Jurkat, Clone E6-1 (cell line): ENCODE results near the gene OR2T12. TPM values are rescaled to one million over a fixed set of nuclear protein-coding genes. Genes with fewer than 3 reads are reported as not detected.
"Not testable (repeated sequence)": the region's sequence is repeated elsewhere in the genome, so short reads cannot be mapped to it uniquely, and the experiment has no call there.

Experiments used
- DNase-seq: peaks from one replicate; pipeline ENCODE4 v3.0.0-alpha.2; 2011; ENCODE audit warnings: low read depth, low spot score
- H3K4me3 ChIP-seq: 2 replicates; pipeline ENCODE4 v1.5.1; 2011; ENCODE audit warnings: mild to moderate bottlenecking, low read length, control low read depth, moderate library complexity
- polyA plus RNA-seq: library from polyadenylated mRNA; unstranded; fragments of >200 nt; gene quantifications from one replicate; pipeline ENCODE4 v1.2.1, GENCODE V29; 2012; ENCODE audit warnings: missing spikeins; ENCODE audit not compliant: insufficient read length, insufficient read depth

Gene OR2T12
- polyA plus RNA-seq, result not detected

- H3K4me3 ChIP-seq, result no peak within 1 kb of the TSS
- no peak for DNase-seq
Measured at GRCh38 chr1:248303324-248303723, at the start of gene OR2T12. Gene OR2T12, minus strand, starts transcription at chr1:248303424. Its CDS starts 7,846 bp downstream, at chr1:248295578.

GRCh38 chr1:248348475-248348874 lies 45.3 kb upstream of the OR2T12 start, which contains the start of gene OR14C36:
Gene OR14C36, plus strand, starts transcription at chr1:248348775. Its CDS starts 0 bp downstream, at chr1:248348775.
- no peak within 1 kb of the TSS for H3K4me3 ChIP-seq
- no peak for DNase-seq

GRCh38 chr1:248343451-248343850 lies 40.2 kb upstream of the OR2T12 start:
- DNase-seq, result no peak
- H3K4me3 ChIP-seq, result no peak overlapping the region

GRCh38 chr1:248324468-248324867 lies 21.2 kb upstream of the OR2T12 start, which contains the start of gene OR2M7:
Gene OR2M7, minus strand, starts transcription at chr1:248324568. Its CDS starts 0 bp downstream, at chr1:248324568.
- DNase-seq, result no peak
- H3K4me3 ChIP-seq, result no peak within 1 kb of the TSS

- no peak for DNase-seq
- no peak overlapping the region for H3K4me3 ChIP-seq
Measured at GRCh38 chr1:248316796-248317195, 13.6 kb upstream of the OR2T12 start.

GRCh38 chr1:248306740-248307139 lies 3.5 kb upstream of the OR2T12 start:
- H3K4me3 ChIP-seq, DNase-seq: not testable (repeated sequence)

GRCh38 chr1:248306103-248306502 lies 2.9 kb upstream of the OR2T12 start:
- H3K4me3 ChIP-seq, result no peak overlapping the region
- no peak for DNase-seq

GRCh38 chr1:248305672-248306071 lies 2.4 kb upstream of the OR2T12 start:
- not testable (repeated sequence) for DNase-seq, H3K4me3 ChIP-seq

- no peak for DNase-seq
- H3K4me3 ChIP-seq, result no peak overlapping the region
Measured at GRCh38 chr1:248288391-248288790, 14.8 kb downstream of the OR2T12 start.

- no peak for DNase-seq
- H3K4me3 ChIP-seq, result no peak within 1 kb of the TSS
Measured at GRCh38 chr1:248277876-248278275, 25.3 kb downstream of the OR2T12 start, which contains the start of gene OR2T33. Gene OR2T33, minus strand, starts transcription at chr1:248277976. Its CDS starts 4,162 bp downstream, at chr1:248273814.

GRCh38 chr1:248273225-248273624 lies 30.0 kb downstream of the OR2T12 start:
- not testable (repeated sequence) for H3K4me3 ChIP-seq, DNase-seq

- no peak overlapping the region for H3K4me3 ChIP-seq
- no peak for DNase-seq
Measured at GRCh38 chr1:248268178-248268577, 35.0 kb downstream of the OR2T12 start.

GRCh38 chr1:248259309-248259708 lies 43.9 kb downstream of the OR2T12 start:
- H3K4me3 ChIP-seq, result not testable (repeated sequence)

GRCh38 chr1:248243204-248243603 lies 60.0 kb downstream of the OR2T12 start:
- DNase-seq, result peak; percentile 32
- no peak overlapping the region for H3K4me3 ChIP-seq

More at GRCh38 chr1:248259309-248259708, 43.9 kb downstream of the OR2T12 start:
- not testable (repeated sequence) for DNase-seq
